ENCODE results near the gene TVP23A.
"Not testable (repeated sequence)": the region's sequence is repeated elsewhere in the genome, so short reads cannot be mapped to it uniquely, and the experiment has no call there.

Gene TVP23A

DNA sequence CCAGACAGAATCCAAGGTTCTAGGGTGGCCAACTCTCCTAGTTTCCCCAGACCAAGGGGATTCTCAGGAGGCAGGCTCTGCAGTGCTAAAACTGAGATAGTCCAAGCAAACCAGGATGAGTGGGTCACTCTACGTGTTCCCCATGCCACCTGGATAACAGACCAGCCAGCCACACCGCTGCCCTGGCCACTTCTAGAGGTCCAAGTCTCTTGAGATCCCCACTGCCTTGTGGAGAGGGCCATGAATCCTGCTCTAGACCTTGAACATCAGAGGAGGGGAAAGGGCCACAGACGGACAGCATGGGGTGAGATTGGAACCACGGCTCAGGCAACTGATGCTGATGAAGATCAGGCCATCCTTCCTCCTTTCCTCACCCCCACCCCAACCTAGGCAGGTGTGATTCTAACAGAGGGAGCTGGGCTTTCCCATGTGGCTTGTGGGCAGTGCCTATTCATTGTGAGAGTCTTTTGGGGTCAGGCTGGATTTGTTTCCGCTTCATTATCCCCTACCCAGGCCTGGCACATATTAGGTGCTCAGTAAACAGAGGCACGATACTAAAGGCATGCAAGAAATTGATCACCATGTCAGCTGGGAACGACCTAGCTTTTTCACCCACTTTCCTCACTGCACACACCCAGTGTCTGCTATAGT, 16.8 kb upstream of the TVP23A start:
- DNase-seq, result no peak

DNA sequence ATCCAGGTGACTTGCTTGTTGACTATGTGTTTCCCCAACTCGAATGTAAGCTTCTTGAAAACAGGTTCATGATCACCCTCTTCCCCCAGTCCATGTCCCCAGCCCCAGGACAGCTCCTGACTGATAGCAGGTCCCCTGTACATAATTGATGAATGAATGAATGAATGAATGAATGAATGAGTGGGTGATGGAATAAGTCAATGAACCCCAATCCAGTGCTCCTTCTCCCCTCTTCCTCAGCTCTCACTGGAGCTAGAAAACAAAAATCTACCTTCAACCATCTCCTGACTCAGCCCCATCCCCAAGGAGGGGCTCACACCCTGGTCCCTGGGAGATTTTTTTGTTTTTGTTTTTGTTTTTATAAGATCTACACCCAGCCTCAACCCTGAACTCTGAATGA, 16.2 kb upstream of the TVP23A start:
- no peak for DNase-seq

DNA sequence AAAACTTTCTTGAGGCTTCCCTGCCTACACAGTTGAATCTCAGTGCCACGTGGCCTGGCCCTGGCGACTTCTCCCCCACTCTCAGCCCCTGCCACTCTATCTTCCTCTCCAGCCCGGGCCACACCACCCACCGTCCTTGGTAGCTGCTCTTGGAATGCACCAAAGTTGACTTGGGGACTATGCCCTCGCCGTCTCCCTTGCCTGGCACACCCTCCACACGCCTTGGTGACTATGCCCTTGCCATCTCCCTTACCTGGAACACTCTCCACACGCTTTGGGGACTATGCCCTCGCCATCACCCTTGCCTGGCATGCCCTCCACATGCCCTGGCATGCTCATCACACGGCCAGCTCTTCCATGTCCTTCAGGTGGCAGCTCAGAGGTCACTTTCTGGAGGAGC, 15.5 kb upstream of the TVP23A start:
- no peak for DNase-seq

DNA sequence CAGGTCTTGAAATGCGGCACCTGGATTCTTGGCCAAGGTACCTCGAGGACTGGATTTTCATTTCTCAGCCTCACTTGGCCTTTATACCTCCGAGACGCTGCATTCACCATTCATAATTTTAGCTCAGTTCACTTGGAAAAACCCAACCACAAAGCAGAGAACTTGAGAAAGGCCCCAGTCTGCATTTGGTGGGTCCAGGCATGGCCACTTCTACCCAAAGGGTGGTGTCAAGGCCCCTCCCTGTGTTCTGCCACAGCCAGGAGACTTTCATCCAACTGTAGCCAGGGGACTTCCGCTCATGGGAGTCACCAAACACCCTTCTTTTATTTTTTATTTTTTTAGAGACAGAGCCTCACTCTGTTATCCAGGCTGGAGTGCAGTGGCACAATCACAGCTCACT, 14.7 kb upstream of the TVP23A start:
- DNase-seq, result no peak

DNA sequence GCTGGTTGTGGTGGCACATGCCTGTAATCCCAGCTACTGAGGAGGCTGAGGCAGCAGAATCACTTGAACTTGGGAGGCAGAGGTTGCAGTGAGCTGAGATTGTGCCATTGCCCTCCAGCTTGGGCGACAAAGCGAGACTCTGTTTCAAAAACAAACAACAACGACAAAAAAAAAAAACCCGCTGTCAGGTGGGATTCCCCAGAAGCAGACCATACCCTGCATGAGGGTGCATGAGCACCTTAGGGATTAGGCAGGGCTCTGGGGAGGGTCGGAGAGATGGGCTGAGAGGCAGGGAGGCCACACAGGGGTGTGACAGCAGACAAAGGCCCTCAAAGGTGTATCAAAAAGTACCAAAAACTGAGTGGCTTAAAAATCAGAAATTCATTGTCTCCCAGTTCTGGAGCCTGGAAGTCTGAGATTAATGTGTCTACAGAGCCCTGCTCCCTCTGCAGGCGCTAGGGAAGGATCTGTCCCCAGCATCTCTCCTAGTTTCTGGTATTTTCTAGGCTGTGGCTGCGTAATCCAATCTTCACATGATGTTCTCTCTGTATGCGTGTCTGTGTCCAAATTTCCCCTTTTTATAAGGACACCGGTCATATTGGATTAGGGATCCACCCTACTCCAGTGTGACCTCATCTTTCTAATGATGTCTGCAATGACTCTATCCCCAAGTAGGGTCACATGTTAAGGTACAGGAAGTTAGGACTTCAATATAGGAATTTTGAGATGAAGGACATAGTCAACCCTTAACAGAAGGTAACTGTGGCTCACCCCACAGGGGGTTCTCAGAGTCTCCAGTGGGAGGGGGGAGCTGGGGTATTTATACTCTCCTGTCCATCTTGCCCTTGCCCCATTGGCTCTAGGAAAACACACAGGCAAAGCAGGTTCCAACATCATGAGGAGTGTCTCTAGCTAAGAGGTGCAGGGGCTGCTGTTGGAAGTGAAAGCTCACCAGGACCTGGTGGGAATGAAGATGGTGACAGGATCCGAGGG, 13.6 kb upstream of the TVP23A start:
- DNase-seq, result no peak

DNA sequence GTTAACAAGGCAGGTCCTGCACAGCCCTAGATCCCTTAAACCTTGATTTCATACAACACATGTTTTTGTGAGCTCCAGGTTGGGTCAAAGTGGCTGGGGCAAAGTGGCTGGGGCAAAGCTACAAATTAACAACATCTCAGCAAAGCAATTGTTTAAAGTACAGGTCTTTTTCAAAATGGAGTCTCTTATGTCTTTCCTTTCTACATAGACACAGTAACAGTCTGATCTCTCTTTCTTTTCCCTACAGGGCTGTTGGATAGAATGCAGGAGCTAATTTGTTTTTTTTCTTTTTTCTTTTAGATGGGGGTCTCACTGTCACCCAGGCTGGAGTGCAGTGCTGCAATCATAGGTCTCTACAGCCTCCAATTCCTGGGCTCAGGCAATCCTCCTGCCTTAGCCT, 11.6 kb upstream of the TVP23A start:
- DNase-seq, result not testable (repeated sequence)

DNA sequence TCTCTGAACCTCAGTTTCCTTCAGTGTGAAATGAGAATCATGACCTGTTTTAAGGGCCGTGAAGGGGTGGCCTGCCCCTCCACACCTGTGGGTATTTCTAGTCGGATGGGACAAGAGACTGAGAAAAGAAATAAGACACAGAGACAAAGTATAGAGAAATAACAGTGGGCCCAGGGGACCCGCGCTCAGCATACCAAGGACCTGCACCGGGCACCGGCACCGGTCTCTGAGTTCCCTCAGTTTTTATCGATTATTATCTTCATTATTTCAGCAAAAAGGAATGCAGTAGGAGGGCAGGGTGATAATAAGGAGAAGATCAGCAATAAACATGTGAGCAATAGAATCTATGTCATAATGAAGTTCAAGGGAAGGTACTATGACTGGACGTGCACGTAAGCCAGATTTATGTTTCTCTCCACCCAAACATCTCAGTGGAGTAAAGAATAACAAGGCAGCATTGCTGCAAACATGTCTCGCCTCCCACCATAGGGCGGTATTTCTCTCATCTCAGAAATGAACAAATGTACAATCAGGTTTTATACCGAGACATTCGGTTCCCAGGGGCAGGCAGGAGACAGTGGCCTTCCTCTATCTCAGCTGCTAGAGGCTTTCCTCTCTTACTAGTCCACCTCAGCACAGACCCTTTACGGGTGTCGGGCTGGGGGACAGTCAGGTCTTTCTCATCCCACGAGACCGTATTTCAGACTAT, 10.9 kb upstream of the TVP23A start:
- not testable (repeated sequence) for DNase-seq

DNA sequence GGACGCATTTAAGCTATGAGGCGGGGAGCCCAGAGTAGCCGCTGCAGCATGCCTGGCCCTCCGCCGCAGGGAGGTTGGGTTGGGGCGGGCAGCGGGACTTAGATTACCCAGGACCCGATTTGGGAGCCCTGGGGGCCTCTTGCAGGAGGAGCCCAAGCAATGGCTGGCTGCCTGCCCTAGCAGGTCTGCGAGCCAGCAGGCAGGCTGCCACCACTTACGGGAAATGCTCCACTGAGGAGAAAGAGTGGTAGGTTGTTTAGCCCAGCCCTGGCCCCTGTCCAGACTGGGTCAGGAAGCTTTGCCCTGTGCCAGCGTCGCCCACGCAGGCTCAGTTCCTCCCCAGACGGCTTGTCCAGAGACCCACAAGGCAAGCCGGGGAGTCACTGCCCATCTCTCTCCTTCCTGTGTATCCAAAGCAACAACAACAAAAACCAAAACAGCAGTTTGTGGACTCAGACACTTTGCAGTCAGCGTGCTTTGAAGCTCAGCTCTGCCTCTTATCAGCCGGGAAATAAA, 10.3 kb upstream of the TVP23A start:
- DNase-seq, result no peak

DNA sequence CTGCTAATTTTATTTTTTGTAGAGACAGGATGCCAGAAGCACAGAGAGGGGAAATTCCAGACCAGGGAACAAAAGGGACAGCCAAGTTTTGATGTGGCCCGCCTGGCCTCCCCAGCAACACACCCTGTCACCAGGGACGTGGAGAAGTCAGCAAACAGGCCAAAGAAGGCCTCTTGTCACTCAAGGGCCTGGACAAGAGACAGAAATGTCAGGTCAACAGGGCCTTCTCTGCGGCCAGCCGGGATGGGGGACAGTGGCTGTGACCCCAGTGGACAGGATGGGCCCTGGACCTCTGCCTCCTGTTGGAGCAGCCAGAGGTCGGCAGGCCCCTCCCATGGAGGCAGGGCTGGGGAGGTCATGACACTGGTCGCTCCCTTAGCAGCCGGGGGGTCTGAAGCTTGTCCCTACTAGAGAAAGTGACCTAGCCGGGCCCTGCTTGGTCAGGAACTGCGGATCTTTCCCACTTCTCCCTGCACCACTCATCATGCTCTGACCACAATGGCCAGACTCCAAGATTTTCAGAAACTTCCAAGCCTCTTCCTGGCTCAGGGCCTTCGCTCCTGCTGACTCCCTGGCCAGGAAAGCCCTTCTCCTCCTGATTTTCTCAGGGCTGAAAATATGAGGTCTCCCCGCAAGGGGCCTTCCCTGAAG, 9.2 kb upstream of the TVP23A start:
- DNase-seq, result no peak

DNA sequence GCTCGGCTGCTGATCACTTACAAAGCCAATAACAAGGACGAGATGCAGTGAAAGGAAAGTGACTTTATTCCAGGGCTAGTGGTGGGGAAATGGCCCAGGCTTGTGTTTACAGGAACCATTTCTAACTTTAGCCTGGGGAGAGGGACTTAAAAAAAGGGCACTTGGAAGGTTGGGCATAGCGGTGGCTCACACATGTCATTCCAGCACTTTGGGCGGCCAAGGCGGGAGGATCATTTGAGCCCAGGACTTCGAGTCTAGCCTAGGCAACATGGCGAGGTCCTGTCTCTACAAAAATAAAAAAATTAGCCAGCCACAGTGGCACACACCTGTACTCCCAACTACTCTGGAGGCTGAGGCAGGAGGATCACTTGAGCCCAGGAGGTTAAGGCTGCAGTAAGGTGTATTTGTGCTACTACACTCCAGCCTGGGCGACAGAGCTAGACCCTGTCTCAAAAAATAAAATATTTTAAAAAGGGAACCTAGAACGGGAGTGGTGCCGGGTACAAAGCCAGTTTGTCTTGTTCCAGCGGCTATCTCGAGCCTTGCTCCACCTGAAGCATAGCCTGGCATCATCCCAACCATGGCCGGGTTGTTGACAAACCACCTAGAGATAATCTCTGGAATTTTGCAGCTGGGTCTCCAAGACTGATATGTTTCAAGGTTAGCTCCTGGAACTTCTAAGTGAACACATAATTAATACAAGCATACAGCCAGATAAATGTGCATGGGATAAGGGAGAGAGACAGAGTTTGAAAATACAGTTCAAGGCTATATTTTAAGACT, 5.7 kb upstream of the TVP23A start:
- no peak for DNase-seq

DNA sequence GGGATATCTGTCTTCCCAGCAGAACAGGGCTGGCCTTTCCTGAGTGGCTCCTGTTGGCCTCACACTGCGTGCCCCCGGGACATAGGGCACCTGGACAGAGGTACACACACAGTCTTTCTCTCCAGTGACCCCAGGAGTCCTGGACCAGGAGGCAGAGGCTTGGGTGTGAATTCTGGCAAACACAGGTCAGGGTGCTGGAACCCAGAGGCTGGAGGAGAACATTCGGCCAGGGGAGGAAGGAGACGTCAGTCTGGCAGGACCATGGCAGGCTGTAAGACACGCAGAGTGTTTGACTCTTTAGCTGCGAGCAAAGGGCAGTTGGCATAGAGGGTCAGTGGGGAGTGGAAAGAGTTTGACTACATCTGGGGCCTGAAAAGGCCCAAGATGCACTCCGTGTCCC, 4.1 kb upstream of the TVP23A start:
- no peak for DNase-seq

DNA sequence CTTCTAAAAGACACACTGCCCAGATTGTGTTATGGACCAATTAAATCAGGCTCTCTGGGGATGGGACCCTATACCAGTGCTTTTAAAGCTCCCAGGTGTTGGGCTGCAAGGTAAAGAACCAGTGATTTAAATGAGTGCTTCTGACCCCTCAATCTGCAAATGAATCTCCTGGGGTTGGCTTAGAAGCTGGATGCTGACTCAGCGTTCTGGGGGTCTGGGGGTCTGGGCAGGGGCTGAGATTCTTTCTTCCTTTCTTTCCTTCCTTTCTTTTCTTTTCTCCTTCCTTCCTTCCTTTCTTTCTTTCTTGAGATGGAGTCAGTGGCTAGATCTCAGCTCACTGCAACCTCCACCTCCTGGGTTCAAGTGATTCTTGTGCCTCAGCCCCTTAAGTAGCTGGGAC, 2.0 kb upstream of the TVP23A start:
- no peak for DNase-seq

DNA sequence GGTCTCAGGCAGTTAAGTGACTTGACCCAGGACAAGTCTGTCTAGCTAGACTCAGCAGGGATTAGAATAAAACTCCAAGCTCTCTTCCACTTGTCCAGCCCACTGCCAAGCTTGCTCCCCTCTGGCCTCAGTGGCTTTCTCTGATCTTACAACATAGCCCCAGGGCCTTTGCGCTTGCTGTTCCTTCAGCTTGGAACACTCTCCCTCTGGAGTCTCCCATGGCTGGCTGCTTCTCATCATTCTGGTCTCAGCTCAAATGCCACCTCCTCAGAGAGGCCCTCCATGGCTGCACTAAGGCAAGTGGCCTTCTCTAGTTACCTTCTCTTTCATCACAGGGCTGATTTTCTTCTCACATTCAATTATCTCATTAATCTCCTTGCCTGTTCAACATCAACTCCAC, 1.1 kb downstream of the TVP23A start:
- no peak for DNase-seq

DNA sequence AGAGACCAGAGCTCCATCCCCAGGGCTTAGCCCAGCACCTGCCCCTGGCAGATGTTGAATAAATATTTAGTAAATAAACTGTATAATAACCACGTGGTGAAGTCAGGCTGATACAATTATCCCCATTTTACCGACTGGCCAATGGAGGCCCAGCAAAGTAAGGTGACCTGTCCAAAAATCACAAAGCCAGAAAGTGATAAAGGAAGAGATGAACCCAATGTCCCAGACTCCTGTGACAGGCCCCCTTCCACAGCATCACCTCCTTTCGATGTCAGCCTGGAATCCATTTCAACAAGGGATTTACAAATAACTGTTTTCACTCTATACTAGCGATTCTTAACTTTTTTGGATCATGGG, 5.5 kb downstream of the TVP23A start:
- no peak for DNase-seq

DNA sequence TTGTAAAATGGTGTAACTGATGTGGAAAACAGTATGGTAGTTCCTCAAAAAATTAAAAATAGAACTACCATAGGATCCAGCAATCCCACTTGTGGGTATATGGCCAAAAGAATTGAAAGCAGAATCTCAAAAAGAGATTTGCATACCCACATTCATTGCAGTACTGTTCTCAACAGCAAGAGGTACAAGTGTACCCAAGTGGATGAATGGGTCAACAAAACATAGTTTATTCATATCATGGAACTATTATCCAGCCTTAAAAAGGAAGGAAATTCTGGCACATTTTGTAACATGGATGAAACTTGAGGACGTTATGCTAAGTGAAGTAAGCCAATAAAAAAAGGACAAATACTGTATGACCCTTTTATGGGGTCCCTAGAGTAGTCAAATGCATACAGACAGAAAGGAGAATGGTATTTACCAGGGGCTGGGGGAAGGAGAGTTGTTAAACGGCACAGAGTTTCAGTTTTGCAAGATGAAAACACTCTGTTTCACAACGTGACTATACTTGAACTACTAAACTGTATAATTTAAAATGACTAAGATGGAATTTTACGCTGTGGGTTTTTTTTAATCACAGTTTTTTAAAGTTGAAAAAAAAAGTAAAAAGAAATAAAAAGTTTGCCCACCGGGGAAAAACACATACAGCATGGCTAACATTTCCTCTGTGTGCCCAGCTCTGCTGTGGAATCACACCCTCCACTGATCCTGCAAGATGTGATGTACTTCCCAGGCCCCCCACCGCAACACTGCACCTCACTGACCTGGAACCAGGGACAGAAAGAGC, 6.1 kb downstream of the TVP23A start:
- DNase-seq, result no peak

DNA sequence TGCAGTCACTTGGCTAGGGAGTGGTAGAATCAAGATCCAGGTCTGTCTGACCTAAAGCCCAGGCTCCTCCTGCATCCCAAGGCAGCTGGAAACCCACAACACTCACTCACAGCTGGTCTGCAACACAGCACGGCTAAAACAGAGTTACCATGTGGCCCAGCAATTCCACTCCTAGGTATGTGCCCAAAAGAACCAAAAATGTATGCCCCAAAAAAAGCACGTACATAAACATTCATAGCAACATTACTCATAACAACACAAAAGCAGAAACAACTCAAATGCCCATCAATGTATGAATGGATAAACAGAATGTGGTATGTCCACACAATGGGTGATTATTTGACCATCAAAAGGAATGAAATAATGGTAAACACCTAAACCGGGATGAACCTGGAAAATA, 8.9 kb downstream of the TVP23A start:
- no peak for DNase-seq

DNA sequence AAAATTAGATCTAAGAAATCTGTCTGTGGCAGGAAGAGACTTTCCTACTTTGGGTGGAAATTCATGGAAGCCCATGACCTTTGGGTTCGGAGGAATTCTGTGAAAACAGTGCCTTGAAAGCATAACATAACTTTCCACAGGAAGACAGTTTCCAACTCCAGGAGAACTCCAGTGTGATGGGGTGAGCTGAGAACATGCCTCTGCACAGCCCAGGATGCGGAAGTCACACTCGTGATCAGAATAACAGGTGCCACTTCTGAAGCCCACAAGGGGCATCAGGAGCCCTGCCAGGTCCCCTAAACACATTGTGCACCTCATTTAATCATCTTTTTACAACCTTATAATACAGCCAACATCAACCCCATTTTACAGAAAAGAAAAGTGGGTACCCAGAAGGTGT, 9.7 kb downstream of the TVP23A start:
- DNase-seq, result no peak

DNA sequence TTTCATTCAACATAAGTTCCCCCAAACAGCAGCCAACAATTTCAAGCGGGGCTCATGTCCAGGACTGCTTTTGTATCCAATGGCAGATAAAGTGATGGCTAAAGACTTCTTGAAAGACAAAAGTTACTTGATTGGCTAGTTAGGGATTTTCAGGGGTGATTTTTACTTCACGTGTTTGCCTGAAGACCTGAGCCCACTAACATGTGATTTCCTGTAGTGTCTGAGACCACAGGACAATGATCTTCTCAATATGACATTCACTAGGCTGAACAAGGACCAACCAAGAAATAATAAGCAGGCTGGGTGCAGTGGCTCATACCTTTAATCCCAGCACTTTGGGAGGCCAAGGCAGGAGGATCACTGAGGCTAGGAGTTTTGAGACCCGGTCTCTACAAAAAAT, 10.4 kb downstream of the TVP23A start:
- DNase-seq, result no peak

DNA sequence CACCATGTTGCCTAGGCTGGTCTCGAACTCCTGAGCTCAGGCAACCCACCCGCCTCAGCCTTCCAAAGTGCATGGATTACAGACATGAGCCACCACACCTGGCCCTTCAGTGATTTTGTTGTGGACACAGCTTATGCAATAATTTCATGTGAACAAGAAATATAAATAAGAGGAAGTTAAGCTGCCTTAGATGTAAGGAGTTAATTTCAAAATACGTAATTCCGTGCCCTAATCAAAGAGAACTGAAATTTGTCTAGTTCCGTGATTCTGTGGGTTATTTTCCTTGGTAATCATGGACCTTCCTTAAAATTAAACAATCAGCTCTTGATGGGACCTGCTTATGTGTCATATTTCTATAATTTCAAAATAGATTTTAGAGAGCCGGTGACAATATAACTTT, 11.9 kb downstream of the TVP23A start:
- no peak for DNase-seq

DNA sequence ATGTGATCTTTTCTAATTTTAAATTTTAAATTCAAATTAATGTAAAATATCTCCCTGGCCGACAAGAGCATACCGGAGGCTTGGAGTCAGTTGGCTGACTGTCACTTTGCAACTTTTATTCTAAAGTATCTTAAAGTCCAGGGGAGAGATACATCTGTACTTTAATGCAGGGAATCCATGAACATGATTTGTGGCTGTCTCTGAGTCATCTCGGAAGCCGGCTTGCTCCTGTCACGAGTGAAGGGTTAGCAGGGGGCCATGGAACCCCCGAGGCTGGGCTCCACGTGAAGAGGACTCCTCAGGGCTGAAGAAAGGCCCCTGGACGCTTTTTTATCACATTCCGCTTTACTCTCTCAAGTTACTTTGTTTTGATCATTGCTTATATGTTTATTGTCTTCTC, 13.3 kb downstream of the TVP23A start:
- no peak for DNase-seq

DNA sequence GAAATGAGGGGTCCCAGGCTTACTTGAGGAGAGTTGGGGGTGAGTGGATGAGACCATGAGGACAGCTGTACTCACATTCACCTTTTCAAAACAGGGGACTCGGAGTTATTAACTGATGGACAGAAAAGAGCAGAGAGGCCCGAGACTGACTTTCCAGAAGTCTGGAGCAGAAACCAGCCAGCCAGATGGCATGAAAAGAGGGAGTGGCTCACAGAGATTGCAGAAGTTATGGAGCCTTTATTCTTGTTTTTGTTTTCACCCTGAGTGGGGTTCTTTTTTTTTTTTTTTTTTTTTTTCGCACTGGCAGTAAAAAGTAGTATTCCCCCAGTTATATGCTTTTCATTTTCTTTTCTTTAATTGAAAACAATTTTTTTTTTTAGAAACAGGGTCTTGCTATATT, 18.9 kb downstream of the TVP23A start:
- no peak for DNase-seq
